CD4-positive, alpha-beta T cell treated with Interleukin-12 subunit alpha and Interleukin-12 subunit beta, for 1 hour (primary cell): ENCODE data around the gene KLHDC10.
"Not testable (repeated sequence)": the region's sequence is repeated elsewhere in the genome, so short reads cannot be mapped to it uniquely, and the experiment has no call there.

Source experiments
- DNase-seq: peaks from one replicate; pipeline ENCODE4 v3.0.0-alpha.2; 2020

Gene KLHDC10

DNA sequence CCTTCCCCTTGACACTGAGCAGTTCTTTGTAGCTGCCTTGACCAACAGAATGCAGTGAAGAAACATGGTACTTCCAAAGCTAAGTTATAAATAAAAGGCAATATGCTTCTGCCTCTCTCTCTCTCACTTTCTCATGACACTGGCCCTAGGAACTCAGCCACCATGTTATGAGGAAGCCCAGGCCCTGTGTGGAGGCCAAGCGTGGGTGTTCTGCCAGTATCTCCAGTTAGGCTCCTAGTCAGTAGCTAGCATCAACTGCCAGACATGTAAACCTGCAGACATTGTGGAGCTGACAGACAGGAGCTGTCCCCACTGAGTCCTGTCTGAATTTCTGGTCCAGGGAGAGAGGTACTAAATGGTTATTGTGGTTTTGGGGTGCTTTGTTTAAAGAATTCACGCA lies 89.7 kb downstream of the KLHDC10 start:
- no peak for DNase-seq

DNA sequence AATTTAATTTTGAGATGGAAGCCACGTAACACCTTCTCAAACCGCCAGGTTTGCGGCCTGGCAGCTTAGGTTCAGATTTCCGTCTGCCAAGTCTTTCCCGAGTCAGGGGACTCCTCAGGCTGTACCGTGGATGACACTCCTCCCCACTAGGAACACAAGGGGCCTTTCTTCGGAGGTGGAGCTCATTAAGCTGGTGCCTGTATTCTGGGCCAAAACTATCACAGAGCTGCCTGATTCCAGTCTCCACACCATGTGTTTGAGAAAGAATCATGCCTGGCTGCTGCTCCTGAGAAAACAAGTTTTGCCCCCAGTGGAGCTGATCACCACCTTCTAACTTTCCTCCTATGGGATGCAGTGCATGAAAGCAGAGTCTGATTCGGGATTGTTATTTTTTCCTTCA lies 90.1 kb downstream of the KLHDC10 start:
- DNase-seq, result no peak

DNA sequence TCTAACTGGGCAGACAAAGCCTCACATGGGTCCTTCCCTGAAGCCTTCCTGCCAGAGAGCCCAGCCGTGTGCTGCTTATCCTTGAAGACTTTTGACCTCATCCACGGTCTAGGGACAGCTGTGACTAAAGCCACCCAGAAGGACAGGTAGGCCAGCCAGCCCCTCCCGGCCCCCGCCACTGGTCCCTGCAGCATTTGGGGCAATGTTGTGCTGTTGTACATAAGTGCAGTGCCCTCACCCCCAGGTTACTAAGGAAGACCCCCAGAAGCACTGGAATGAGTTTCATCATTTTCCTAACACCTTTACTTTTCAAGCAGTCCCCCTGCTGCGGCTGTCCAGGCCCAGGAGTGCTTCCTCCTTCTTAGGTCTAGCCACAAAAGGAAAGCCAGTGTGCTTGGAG lies 91.9 kb downstream of the KLHDC10 start:
- no peak for DNase-seq

DNA sequence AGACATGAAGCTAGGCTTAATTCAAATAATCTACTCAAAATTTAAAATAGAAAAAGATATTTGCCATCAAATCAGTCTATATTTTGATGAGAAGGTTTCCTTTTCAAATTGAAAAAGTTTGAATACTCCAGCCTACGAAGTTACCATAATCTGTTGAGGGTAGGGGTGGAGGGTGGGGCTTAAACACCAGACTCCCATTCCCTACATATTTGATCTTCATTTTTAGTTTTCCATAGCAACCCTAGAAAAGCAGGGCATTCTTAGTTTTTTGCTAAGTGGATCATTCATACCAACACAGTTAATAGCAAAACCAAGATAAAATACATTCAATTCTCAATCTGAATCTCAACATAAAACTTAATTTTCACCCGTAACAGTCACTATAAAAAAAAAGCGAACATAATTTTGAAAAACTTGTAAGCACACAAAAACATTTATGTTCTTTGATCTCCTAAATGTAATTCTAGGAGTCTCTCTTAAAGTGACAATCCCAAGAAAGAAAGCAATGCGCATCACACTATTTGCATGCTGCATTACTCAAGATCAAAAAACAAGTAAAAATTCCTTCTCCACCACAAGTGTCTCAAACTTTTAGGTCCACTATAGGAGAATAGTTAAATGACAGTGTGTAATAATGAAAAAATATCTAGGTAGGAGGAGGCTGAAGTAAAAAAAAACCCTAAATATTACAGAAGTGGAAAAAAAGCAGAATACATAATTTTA lies 104.1 kb downstream of the KLHDC10 start:
- no peak for DNase-seq

DNA sequence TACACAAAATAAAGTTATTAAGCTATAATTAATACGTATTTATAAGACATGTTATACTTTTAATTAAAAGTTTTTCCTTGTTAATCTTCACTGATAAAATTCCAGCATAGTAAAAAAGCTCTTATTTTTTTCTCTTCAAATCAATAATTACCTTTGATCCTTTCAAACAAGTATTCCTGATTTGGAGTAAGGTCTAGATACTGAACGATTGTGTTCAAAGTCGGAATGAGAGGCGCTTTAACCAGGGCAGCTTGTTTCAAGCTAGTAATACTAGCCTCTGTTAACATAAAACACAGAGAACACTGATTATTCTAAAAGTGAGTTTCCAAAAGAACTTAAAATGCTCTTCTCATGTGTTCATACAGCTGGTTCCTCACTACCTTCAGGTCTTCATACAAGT lies 107.9 kb downstream of the KLHDC10 start:
- DNase-seq, result no peak

DNA sequence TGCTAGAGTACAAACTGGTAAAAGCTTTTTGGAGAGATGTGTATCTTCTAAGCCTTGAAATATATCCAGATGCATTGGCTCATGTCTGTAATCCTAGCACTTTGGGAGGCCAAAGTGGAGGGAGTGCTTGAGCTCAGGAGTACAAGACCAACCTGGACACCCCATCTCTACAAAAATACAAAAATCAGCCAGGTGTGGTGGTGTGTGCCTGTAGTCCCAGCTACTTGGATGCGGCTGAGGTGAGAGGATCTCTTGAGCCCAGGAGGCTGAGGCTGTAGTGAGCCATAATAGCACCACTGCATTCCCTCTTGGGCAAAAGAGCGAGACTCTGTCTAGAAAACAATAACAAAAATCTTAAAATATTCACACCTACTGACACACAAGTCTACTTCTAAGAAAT lies 109.3 kb downstream of the KLHDC10 start:
- no peak for DNase-seq

DNA sequence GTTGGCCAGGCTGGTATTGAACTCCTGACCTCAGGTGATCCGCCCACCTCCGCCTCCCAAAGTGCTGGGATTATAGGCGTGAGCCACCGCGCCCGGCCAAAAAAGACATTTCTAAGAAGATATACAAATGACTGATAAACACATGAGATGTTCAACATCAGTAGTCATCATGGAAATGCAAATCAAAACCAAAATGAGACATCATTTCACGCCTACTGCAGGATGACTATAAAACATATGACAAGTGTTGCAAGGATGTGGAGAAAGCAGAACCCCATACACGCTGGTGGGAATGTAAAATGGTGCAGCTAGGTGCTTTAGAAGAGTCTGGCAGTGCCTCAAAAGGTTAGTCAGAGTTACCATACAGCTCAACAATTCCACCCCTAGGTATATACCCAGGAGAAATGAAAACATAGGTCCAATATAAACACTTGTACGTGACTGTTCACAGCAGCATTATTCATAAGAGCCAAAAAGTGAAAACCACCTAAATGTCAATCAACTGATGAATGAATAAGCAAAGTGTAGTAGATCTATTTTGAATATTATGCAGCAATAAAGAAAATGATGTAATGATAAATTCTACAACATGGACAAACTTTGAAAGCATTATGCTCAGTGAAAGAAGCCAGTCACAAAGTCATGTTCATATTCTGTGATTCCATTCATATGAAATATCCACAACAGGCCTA lies 110.4 kb downstream of the KLHDC10 start:
- no peak for DNase-seq

DNA sequence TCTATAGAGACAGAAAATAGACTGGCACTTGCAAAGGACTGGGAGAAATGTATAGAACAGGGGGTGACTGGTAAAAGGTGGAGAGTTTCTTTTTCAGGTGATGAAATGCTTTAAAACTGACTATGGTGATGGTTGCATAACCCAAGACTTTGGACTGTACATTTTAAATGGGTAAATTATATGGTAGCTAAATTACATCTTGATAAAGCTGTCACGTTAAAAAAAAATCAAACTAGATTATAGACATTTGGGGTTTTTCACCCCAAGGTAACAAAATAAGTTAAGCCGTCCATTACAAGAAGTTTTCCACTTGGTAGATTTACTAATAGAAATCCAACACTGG lies 110.9 kb downstream of the KLHDC10 start:
- DNase-seq, result no peak

DNA sequence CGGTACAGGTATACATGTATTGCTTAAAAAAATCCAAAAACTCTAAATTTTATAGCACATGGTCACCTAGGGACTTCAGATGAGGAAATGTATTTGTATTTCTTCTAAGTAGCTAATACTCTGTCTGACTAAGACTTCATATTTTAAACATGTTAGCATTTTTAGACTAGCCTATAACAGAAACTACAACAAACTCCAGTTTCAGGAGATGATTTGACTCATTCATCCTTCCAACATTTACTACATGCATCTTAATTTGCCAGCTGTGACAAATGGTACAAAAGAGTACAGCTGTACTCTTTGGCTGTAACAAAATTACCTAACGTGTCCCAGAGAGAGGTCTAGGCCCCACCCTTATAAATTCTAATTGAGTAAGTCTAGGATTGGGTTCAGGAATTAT lies 112.7 kb downstream of the KLHDC10 start:
- DNase-seq, result no peak

DNA sequence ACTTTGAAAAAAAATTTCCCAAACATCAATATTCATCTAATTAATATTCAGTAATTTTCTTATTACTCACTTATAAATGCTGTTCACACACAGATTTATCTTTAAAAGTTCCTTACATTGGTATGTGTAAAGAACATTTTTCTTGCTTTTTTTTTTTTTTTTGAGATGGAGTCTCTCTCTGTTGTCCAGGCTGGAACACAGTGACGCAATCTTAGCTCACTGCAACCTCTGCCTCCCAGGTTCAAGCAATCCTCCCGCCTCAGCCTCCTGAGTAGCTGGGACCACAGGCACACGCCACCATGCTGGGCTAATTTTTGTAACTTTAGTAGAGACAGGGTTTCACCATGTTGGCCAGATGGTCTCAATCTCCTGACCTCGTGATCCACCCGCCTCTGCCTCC lies 114.0 kb downstream of the KLHDC10 start:
- not testable (repeated sequence) for DNase-seq
